Omental fat pad (tissue), 4 donors: ENCODE data around the gene NUTF2. TPM values are rescaled to one million over a fixed set of nuclear protein-coding genes. Genes with fewer than 3 reads are reported as not detected.
A peak's percentile ranks its signal among the peaks of the same experiment; 100 is the strongest.

Experiments used
- ATAC-seq: fragments of 150-250 bp; one replicate; pipeline ENCODE4 v1.9.1; 2016; ENCODE audit warnings: mild to moderate bottlenecking, moderate library complexity; ENCODE audit not compliant: low FRiP score
- DNase-seq: peaks from one replicate; pipeline ENCODE4 v3.0.0-alpha.2; 2019; ENCODE audit warnings: low spot score
- total RNA-seq, 4 donors: library from RNA; depleted of rRNA; stranded (reverse); fragments of >200 nt; gene quantifications; one replicate each; pipeline ENCODE4 v1.1.0, GENCODE V29; 2016
- TF ChIP-seq, protein P1 (sequence below), 3 donors: fragments of 450-650 bp; IDR thresholded peaks; one replicate each; pipeline ENCODE4 v1.5.1; 2016 to 2017; ENCODE audit warnings: antibody characterized with exemption in 3 of 3, mild to moderate bottlenecking in 3 of 3, moderate library complexity in 2 of 3

NUTF2 gene
- total RNA-seq, 4 donors from 2014 or later: 79.0 to 150 (median 110) TPM

DNA sequence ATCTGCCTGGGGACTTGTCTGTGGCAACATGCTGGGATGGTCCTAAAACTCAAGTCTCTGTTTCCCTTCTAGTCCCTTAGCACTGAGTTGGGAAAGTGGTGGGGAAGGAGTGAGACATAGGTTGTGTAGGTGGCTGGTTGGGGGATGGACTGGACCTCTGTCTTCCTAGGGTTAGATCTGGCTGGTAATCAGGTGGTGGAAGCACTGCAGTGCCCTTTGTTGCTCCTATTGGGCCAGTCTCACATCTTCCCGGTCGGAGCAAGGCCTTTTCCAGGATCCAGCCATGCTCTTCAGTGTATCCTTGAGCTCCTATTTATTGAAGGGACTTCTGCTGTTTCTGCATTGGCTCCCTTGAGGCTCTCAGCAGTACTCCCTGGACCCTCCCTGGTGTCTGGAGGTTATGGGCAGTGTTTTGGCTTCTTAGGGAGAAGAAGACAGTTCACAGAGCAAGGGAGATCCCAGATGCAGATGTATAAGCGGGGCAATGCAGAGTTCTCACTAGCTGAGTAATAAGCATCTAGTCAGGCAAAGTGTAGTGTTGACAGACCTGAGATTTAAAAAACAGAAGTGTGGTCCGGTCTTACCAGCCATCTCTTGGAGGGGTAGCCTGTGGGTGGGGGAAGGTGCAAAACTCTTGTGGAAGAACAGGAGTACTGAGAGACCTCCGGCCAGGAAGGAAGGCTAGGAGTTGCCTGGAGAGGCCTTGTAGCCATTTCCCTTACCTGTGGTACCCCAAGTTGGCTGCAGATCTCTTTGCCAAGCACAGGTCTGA, 1.3 kb upstream of the NUTF2 start:
- ATAC-seq: no peak
- TF ChIP-seq, protein P1, sequence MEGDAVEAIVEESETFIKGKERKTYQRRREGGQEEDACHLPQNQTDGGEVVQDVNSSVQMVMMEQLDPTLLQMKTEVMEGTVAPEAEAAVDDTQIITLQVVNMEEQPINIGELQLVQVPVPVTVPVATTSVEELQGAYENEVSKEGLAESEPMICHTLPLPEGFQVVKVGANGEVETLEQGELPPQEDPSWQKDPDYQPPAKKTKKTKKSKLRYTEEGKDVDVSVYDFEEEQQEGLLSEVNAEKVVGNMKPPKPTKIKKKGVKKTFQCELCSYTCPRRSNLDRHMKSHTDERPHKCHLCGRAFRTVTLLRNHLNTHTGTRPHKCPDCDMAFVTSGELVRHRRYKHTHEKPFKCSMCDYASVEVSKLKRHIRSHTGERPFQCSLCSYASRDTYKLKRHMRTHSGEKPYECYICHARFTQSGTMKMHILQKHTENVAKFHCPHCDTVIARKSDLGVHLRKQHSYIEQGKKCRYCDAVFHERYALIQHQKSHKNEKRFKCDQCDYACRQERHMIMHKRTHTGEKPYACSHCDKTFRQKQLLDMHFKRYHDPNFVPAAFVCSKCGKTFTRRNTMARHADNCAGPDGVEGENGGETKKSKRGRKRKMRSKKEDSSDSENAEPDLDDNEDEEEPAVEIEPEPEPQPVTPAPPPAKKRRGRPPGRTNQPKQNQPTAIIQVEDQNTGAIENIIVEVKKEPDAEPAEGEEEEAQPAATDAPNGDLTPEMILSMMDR (IDR thresholded peaks at IDR 0.05): no peak
- DNase-seq: no peak

DNA sequence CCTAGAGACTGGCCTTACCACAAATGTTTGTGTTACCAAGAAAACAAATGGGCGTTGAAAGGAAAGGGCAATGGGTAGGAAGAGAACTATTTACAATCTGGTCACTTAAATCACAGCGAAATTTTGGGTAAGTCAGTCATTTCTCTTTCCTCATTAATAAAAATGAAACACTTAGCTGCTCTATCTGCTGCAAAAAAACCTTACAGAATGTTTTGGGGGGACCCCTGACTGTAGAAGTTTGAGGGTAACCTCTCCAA, 742 bp upstream of the NUTF2 start:
- TF ChIP-seq, protein P1 (IDR thresholded peaks at IDR 0.05): no peak
- DNase-seq: no peak
- no peak for ATAC-seq

DNA sequence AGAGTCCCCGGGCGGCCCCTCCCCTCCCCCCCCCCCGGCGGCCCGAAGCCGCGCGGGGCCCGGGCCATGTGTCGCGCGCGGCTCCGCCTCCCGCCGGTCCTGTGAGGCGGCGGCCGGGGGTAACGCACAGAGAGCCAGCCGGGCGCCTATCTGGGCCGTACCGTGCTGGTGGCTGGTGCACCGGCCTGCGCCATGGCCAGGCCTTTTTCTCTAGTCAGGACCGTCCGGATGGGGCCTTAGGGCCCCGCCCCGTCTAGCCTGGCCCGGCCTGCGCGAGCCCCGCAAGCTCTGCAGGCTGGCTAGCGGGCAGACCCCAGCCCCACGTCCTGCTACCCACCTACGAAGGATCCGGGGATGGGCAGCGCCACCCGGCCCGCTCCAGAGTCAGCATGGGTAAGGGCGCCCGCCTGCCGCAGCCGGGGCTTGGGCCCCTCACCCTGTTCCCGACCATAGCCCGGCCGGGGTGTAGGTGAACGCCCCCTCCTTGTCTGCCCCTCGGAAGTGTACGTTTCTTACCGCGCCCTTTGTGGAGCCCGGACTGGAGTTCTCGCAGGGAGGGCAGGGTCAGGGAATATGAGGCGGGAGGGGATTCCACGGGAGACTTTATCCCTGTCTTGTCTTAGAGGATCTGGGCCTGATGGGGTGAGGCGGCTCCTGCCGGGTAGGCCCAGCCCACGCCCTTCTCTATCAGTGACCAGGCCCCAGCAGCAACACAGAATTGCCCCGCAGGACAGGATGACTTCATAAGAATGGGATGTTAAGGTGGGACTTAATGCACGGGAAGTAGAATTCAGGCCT, 530 bp downstream of the NUTF2 start, which contains the start of gene CENPT:
TSS of gene CENPT (minus strand) at position 630 of the 798 bp plus-strand sequence. CDS start 13,834 bp downstream, outside the sequence.
- TF ChIP-seq, protein P1 (IDR thresholded peaks at IDR 0.05): no peak
- peak; percentile 36 for ATAC-seq

DNA sequence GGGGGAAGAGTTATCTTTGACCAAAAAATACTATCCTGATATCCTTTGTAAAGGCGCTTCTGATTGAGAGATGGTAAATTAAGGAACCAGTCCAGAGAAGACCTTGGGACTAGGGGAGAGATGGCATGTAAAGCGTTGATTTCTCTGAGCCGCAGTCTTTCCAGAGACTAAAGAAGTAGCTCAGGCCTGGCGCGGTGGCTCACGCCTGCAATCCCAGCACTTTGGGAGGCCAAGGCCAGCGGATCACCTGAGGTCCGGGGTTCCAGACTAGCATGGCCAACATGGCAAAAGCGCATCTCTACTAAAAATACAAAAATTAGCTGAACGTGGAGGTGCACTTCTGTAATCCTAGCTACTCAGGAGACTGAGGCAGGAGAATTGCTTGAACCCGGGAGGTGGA, 1.4 kb downstream of the NUTF2 start:
- ATAC-seq: no peak
- TF ChIP-seq, protein P1 (IDR thresholded peaks at IDR 0.05): no peak
- no peak for DNase-seq

More for the DNA sequence above, 530 bp downstream of the NUTF2 start, which contains the start of gene CENPT:
- no peak for DNase-seq

DNA sequence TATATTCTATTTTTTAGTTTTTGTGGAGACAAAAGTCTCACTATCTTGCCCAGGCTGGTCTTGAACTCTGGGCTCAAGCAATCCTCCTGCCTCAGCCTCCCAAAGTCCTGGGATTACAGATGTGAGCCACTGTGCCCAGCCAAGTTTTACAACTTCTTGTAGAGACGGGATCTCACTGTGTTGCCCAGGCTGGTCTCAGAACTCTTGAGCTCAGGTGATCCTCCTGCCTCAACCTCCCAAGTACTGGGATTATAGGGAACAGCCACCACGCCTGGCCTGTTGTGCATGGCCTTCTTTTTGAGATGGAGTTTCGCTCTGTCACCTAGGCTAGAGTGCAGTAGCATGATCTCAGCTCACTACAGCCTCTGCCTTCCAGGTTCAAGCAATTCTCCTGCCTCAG, 6.9 kb downstream of the NUTF2 start:
- DNase-seq (no peak), ATAC-seq (no peak)
- TF ChIP-seq, protein P1 (IDR thresholded peaks at IDR 0.05): no peak

DNA sequence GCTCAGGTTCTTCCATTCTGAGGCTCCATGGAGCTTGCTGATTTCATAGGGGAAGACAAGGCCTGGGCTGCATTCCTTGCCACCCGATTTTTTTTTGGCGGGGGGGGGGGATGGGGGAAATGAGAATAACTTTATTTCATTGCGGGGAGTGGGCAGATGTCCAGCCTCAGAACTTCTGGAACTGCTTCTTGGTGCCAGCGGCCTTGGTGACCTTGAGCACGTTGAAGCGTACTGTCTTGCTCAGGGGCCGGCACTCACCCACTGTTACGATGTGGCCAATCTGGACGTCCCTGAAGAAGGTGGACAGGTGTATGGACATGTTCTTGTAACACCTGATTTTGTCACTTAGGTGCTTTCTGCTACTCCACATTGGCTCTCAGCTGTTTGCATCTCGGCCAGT, 9.1 kb downstream of the NUTF2 start:
- TF ChIP-seq, protein P1 (IDR thresholded peaks at IDR 0.05): no peak
- ATAC-seq (no peak), DNase-seq (no peak)
